Uterus (tissue), 4 donors: Measurements from ENCODE around the gene AMBRA1. TPM values are rescaled to one million over a fixed set of nuclear protein-coding genes. Genes with fewer than 3 reads are reported as not detected.

Experiments
- DNase-seq, 2 donors: peaks; one replicate each; pipeline ENCODE4 v3.0.0-alpha.2; 2019 to 2020
- H3K27ac ChIP-seq, 2 donors: fragments of 200-600 bp; sonication (generic); 1 replicate in 1 of 2; 2 replicates in 1 of 2; pipeline ENCODE4 v1.5.1; 2016 to 2018
- H3K27me3 ChIP-seq, 2 donors: fragments of 200-600 bp; sonication (generic); one replicate each; pipeline ENCODE4 v1.5.1; 2018 to 2019; ENCODE audit warnings: control low read depth in 1 of 2
- H3K36me3 ChIP-seq, 2 donors: fragments of 200-600 bp; sonication (generic); one replicate each; pipeline ENCODE4 v1.5.1; 2019; ENCODE audit warnings: control low read depth in 1 of 2
- H3K4me1 ChIP-seq, 2 donors: fragments of 200-600 bp; sonication (generic); one replicate each; pipeline ENCODE4 v1.5.1; 2018 to 2019; ENCODE audit warnings: control low read depth in 1 of 2
- H3K4me3 ChIP-seq, 2 donors: fragments of 200-600 bp; sonication (generic); 1 replicate in 1 of 2; 2 replicates in 1 of 2; pipeline ENCODE4 v1.5.1; 2018 to 2019; ENCODE audit warnings: mild to moderate bottlenecking in 1 of 2
- H3K9me3 ChIP-seq, 2 donors: fragments of 200-600 bp; sonication (generic); one replicate each; pipeline ENCODE4 v1.5.1; 2019; ENCODE audit warnings: control low read depth in 1 of 2
- POLR2A ChIP-seq, 2 donors: fragments of 450-650 bp; IDR thresholded peaks; one replicate each; pipeline ENCODE4 v1.6.1; 2016; ENCODE audit warnings: antibody characterized with exemption in 2 of 2, mild to moderate bottlenecking in 1 of 2, moderate library complexity in 1 of 2
- intact Hi-C: fragments of 100-400 bp; cut with DNase I; formaldehyde crosslinking; loops from one replicate; pipeline ENCODE4 v1.15.1; 2023; ENCODE audit warnings: low total_unique reads
- total RNA-seq, 4 donors: library from RNA; depleted of rRNA in 3 of 4; stranded (reverse); fragments of >200 nt in 3 of 4; gene quantifications; one replicate each; pipeline versions ENCODE4 v1.1.0 to v1.2.4, GENCODE V29; 2014 to 2023
- TF ChIP-seq, protein P1 (sequence below), 4 experiments: fragments of 200-600 bp in 2 of 4; fragments of 450-650 bp in 2 of 4; sonication (generic) in 2 of 4; IDR thresholded peaks; one replicate each; pipeline ENCODE4 v1.5.1; 2016 to 2019; ENCODE audit warnings: antibody characterized with exemption in 4 of 4, mild to moderate bottlenecking in 2 of 4, moderate library complexity in 1 of 4
- donor health status: DM: yes; HTN: yes; CAD: no.

Gene AMBRA1
- total RNA-seq, 4 donors from 2014 or later, result 22.6 to 55.3 (median 41.4) TPM

DNA sequence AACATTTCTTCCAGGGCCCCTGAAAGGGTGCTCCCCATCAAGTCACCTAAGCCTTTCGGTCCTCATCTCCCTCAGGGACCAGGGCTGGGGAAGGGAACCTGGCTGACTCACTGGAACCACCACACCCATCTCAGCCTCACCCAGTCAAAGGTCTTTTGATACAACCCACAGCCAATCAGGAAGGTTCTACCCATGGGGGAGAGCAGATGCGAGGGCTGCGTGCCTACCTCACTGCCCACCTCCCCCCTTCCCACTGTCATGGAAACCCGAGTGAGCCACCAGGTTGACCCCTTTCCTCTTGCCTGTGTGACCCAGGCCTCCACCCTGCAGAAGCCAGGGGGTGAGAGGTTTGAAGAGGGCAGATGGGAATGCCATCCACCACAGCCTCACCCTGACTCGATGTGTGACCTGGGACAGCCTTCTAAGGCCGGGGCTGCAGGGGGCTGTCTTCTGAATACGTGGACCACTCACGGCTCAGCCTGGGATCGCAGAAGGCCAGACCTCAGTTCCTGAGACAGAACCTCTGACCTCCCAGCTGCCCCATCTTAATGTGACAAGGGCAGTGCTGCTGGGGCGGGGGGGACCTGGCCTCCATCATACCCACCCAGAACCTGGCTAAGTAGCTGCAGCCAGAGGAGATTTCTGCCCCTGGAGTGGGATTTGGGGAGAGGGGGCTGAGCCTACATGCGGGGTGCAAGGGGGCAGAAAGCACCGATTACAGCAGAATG is 209.7 kb downstream of the AMBRA1 start:
- intact Hi-C loops, result no loop called here
- no peaks in the 10 kb centered on the region for H3K36me3 ChIP-seq

DNA sequence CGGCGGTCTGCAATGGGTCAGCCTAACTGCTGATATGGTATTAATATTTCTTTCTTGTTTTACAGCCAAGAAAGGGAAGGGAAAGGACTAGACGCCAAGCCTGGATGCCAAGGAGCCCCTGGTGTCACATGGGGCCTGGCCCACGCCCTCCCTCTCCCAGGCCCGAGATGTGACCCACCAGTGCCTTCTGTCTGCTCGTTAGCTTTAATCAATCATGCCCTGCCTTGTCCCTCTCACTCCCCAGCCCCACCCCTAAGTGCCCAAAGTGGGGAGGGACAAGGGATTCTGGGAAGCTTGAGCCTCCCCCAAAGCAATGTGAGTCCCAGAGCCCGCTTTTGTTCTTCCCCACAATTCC is 210.4 kb downstream of the AMBRA1 start:
- no peaks in the 10 kb centered on the region for H3K36me3 ChIP-seq
- intact Hi-C loops, result no loop called here
- H3K4me3 ChIP-seq, result no peak overlapping the region
- no peak for TF ChIP-seq POLR2A (IDR thresholded peaks at IDR 0.05)
- TF ChIP-seq, protein P1, sequence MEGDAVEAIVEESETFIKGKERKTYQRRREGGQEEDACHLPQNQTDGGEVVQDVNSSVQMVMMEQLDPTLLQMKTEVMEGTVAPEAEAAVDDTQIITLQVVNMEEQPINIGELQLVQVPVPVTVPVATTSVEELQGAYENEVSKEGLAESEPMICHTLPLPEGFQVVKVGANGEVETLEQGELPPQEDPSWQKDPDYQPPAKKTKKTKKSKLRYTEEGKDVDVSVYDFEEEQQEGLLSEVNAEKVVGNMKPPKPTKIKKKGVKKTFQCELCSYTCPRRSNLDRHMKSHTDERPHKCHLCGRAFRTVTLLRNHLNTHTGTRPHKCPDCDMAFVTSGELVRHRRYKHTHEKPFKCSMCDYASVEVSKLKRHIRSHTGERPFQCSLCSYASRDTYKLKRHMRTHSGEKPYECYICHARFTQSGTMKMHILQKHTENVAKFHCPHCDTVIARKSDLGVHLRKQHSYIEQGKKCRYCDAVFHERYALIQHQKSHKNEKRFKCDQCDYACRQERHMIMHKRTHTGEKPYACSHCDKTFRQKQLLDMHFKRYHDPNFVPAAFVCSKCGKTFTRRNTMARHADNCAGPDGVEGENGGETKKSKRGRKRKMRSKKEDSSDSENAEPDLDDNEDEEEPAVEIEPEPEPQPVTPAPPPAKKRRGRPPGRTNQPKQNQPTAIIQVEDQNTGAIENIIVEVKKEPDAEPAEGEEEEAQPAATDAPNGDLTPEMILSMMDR (IDR thresholded peaks at IDR 0.05), result no peak
- peaks cover 0 to 9% of the 10 kb centered on the region in 2 donors for H3K4me1 ChIP-seq
- H3K9me3 ChIP-seq, result no peaks in the 10 kb centered on the region
- H3K27me3 ChIP-seq, result no peaks in the 10 kb centered on the region
- H3K27ac ChIP-seq, result no peak overlapping the region
- DNase-seq, result no peak

More for the DNA sequence above, 209.7 kb downstream of the AMBRA1 start:
- H3K27me3 ChIP-seq, result peaks cover 0 to 3% of the 10 kb centered on the region in 2 donors
- no peak overlapping the region for H3K27ac ChIP-seq
- no peaks in the 10 kb centered on the region for H3K9me3 ChIP-seq
- DNase-seq, result no peak
- no peak overlapping the region for H3K4me3 ChIP-seq
- peaks cover 0 to 10% of the 10 kb centered on the region in 2 donors for H3K4me1 ChIP-seq
- no peak for TF ChIP-seq POLR2A (IDR thresholded peaks at IDR 0.05)
- TF ChIP-seq, protein P1 (IDR thresholded peaks at IDR 0.05), result no peak

DNA sequence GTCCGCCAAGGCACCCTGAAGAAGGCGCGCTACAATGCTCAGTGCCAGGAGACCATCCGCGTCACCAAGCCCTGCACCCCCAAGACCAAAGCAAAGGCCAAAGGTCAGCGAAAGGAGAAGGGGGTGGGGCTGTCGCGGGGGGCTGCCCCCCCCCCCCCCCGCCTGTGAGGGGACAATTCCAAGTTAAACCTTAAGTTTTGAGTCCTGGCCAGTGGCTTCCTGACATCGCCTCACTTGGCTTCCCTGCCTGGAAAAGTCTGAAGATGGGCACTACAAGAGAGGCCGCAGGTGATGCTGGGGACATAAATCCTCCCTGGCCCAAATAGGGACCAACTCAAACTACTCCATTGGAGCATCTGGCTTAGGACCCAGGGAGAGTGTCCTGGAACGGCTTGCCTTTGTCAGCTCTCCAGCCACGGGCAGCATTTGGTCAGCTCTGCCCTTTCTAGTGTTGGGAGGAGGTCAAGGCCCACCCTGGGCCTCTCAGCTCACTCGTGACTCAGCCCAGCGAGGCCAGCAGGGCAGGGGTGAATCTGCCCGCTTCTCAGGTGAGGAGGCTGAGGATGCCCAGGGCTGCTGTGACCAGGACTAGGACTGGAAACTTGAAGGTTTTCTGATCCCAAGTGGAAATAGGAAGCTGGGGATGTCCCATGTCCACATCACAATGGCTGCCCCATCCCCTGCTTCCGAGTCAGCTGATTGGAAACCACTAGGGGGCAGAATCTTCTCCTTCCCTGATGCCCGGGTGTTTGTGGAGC is 211.0 kb downstream of the AMBRA1 start:
- H3K27ac ChIP-seq, result no peak overlapping the region
- H3K4me3 ChIP-seq, result peak overlapping the region; percentile 48 to 82
- H3K9me3 ChIP-seq, result no peaks in the 10 kb centered on the region
- no peak for DNase-seq
- H3K27me3 ChIP-seq, result no peaks in the 10 kb centered on the region
- TF ChIP-seq, protein P1 (IDR thresholded peaks at IDR 0.05), result peak in 1 of 4 experiments; percentile 37
- TF ChIP-seq POLR2A (IDR thresholded peaks at IDR 0.05), result no peak
- H3K4me1 ChIP-seq, result peaks cover 0 to 9% of the 10 kb centered on the region in 2 donors
- no peaks in the 10 kb centered on the region for H3K36me3 ChIP-seq
- intact Hi-C loops, result no loop called here

DNA sequence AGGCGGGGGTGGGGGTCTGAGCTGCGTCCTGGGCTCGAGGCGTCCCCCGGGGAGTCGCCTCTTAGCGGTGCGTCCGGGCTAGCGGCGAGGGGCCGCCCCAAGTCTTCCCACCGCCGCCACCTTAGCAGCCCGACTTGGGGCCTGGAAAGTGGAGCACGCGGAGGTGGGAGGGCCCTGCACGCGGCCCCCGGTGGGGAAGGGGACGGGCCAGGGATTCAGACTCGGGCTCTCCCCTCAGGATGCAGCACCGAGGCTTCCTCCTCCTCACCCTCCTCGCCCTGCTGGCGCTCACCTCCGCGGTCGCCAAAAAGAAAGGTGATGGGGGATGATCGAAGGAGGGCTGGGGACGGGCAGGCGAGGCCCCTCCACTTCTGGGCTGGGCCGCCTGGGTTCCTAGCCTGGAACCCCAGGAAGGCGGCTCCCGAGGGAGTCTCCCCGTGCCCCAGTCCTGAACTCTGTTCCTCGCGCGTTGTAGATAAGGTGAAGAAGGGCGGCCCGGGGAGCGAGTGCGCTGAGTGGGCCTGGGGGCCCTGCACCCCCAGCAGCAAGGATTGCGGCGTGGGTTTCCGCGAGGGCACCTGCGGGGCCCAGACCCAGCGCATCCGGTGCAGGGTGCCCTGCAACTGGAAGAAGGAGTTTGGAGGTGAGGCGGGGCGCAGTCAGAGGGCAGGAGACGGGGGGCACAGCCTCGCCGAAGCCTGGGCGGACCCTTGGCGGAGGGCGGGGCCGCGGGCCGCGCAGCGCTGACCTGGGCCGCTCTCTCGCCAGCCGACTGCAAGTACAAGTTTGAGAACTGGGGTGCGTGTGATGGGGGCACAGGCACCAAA is 211.8 kb downstream of the AMBRA1 start:
- H3K27me3 ChIP-seq, result no peaks in the 10 kb centered on the region
- H3K4me3 ChIP-seq, result peak overlapping the region; percentile 48 to 82
- intact Hi-C loops, result no loop called here
- DNase-seq, result peak in 1 of 2 donors; percentile 37
- no peak for TF ChIP-seq POLR2A (IDR thresholded peaks at IDR 0.05)
- TF ChIP-seq, protein P1 (IDR thresholded peaks at IDR 0.05), result peak in 1 of 4 experiments; percentile 3
- H3K27ac ChIP-seq, result peak overlapping the region; percentile 77 to 98
- H3K36me3 ChIP-seq, result no peaks in the 10 kb centered on the region
- peaks cover 0 to 9% of the 10 kb centered on the region in 2 donors for H3K4me1 ChIP-seq
- no peaks in the 10 kb centered on the region for H3K9me3 ChIP-seq
